HCT116 (cell line): ENCODE data around the gene PPP6R3. TPM values are rescaled to one million over a fixed set of nuclear protein-coding genes. Genes with fewer than 3 reads are reported as not detected.

Experiments used
- ATAC-seq: fragments of 200-7000 bp; cut with Tn5 transposase; 2 replicates; pipeline ENCODE4 v1.9.1; 2020; ENCODE audit warnings: mild to moderate bottlenecking, moderate library complexity
- BruUV-seq: library from RNA; stranded (reverse); fragments of 400-500 nt; replicated peaks from 2 replicates; lab custom pipeline; 2021; lab: Mats Ljungman, UMichigan
- CTCF ChIA-PET: fragments of 300-600 bp; sonication (Branson Sonifier 250); formaldehyde crosslinking; loops from one replicate; lab custom pipeline; 2021; ENCODE audit warnings: antibody characterized with exemption; lab: Charles Lee
- POLR2A ChIA-PET: fragments of 300-600, 350-600 bp; sonication (Branson Sonifier 250); formaldehyde crosslinking; loops from one replicate; lab custom pipeline; 2021; ENCODE audit warnings: antibody characterized with exemption; lab: Charles Lee
- RAD21 ChIA-PET, 2 experiments: fragments of 300-600 bp; sonication (Branson Sonifier 250); formaldehyde crosslinking; loops; one replicate each; lab custom pipeline; 2023; ENCODE audit warnings: low total read pairs in 2 of 2; ENCODE audit not compliant: uncharacterized antibody in 2 of 2, unreplicated experiment in 2 of 2, low non-redundant PET in 1 of 2; lab: Charles Lee
- DNase-seq: peaks from one replicate; pipeline ENCODE4 v3.0.0-alpha.2; 2010; ENCODE audit warnings: low read depth, low spot score
- H2AFZ ChIP-seq: fragments of 200-600 bp; shearing (Covaris generic), sonication (generic); 2 replicates; pipeline ENCODE4 v1.6.1; 2017; ENCODE audit warnings: low read depth, mixed run types, mixed read lengths, antibody characterized with exemption, low read length; ENCODE audit not compliant: poor library complexity, severe bottlenecking
- H3K27ac ChIP-seq: 2 replicates; pipeline ENCODE4 v1.5.1; 2012; ENCODE audit warnings: low read depth, low read length
- H3K27me3 ChIP-seq: fragments of 200-600 bp; sonication (generic); 2 replicates; pipeline ENCODE4 v1.6.1; 2016; ENCODE audit warnings: mixed run types, low read length, mixed read lengths; ENCODE audit not compliant: insufficient read depth
- H3K36me3 ChIP-seq, 2 experiments: fragments of 200-500 bp in 1 of 2; fragments of 200-600 bp in 1 of 2; sonication (Bioruptor generic) in 1 of 2; sonication (generic) in 1 of 2; 2 replicates each; pipeline versions ENCODE4 v1.5.1 to v1.6.1; 2014 to 2016; ENCODE audit warnings: low read length in 2 of 2, inconsistent platforms in 1 of 2, mixed read lengths in 1 of 2, mixed run types in 1 of 2; ENCODE audit not compliant: insufficient read depth in 2 of 2, control insufficient read depth in 1 of 2
- H3K4me1 ChIP-seq, 2 experiments: fragments of 200-600 bp in 1 of 2; sonication (generic) in 1 of 2; 2 replicates each; pipeline versions ENCODE4 v1.5.1 to v1.6.1; 2012 to 2017; ENCODE audit warnings: low read length in 2 of 2, inconsistent platforms in 1 of 2, mild to moderate bottlenecking in 1 of 2, mixed read lengths in 1 of 2, mixed run types in 1 of 2, moderate library complexity in 1 of 2; ENCODE audit not compliant: insufficient read depth in 2 of 2, control insufficient read depth in 1 of 2
- H3K4me2 ChIP-seq: fragments of 200-600 bp; sonication (generic); 2 replicates; pipeline ENCODE4 v1.6.1; 2017; ENCODE audit warnings: mixed run types, low read length, mixed read lengths
- H3K4me3 ChIP-seq, 2 experiments: fragments of 200-600 bp in 1 of 2; sonication (generic) in 1 of 2; replicated peaks in 1 of 2; 2 replicates each; pipeline ENCODE4 v1.5.1; 2011 to 2016; ENCODE audit warnings: low read length in 2 of 2, control low read depth in 1 of 2, low read depth in 1 of 2, mild to moderate bottlenecking in 1 of 2, mixed read lengths in 1 of 2, mixed run types in 1 of 2
- H3K79me2 ChIP-seq: fragments of 200-600 bp; sonication (generic); 2 replicates; pipeline ENCODE4 v1.6.1; 2017; ENCODE audit warnings: mild to moderate bottlenecking, mixed run types, low read length, moderate library complexity, mixed read lengths; ENCODE audit not compliant: insufficient read depth
- H3K9ac ChIP-seq: fragments of 200-600 bp; sonication (generic); 2 replicates; pipeline ENCODE4 v1.6.1; 2016; ENCODE audit warnings: low read length, mixed read lengths
- H3K9me2 ChIP-seq: fragments of 200-600 bp; sonication (generic), shearing (Covaris generic); 2 replicates; pipeline ENCODE4 v1.6.1; 2017; ENCODE audit warnings: mixed run types, mild to moderate bottlenecking, moderate library complexity; ENCODE audit not compliant: insufficient read depth
- H3K9me3 ChIP-seq, 2 experiments: fragments of 200-500 bp in 1 of 2; fragments of 200-600 bp in 1 of 2; sonication (Bioruptor generic) in 1 of 2; sonication (generic) in 1 of 2; 2 replicates each; pipeline ENCODE4 v1.6.1; 2014 to 2017; ENCODE audit warnings: low read length in 2 of 2, mixed read lengths in 2 of 2, inconsistent platforms in 1 of 2, low read depth in 1 of 2, mild to moderate bottlenecking in 1 of 2, mixed run types in 1 of 2, moderate library complexity in 1 of 2; ENCODE audit not compliant: control insufficient read depth in 1 of 2, insufficient read depth in 1 of 2
- H4K20me1 ChIP-seq: fragments of 200-600 bp; sonication (generic), shearing (Covaris generic); 2 replicates; pipeline ENCODE4 v1.6.1; 2017; ENCODE audit warnings: mixed run types, mild to moderate bottlenecking, moderate library complexity; ENCODE audit not compliant: insufficient read depth
- CBX3 ChIP-seq: IDR thresholded peaks from 2 replicates; pipeline ENCODE4 v1.6.1; 2012; ENCODE audit warnings: low read depth
- EZH2 ChIP-seq: fragments of 200-600 bp; sonication (generic); IDR thresholded peaks from 2 replicates; pipeline ENCODE4 v1.6.1; 2017; ENCODE audit warnings: antibody characterized with exemption, mixed run types
- FOSL1 ChIP-seq: IDR thresholded peaks from 2 replicates; pipeline ENCODE4 v1.6.1; 2012; ENCODE audit warnings: low read depth
- JUND ChIP-seq: IDR thresholded peaks from 2 replicates; pipeline ENCODE4 v1.6.1; 2012
- POLR2AphosphoS5 ChIP-seq: IDR thresholded peaks from 2 replicates; pipeline ENCODE4 v1.6.1; 2011; ENCODE audit warnings: mild to moderate bottlenecking, low read depth, low read length, moderate library complexity
- RAD21 ChIP-seq: IDR thresholded peaks from 2 replicates; pipeline ENCODE4 v1.6.1; 2012; ENCODE audit warnings: low read depth, mild to moderate bottlenecking
- SRF ChIP-seq: IDR thresholded peaks from 2 replicates; pipeline ENCODE4 v1.6.1; 2012; ENCODE audit warnings: low read depth
- YY1 ChIP-seq: IDR thresholded peaks from 2 replicates; pipeline ENCODE4 v1.6.1; 2011; ENCODE audit warnings: low read length, low read depth, moderate library complexity, mild to moderate bottlenecking; ENCODE audit not compliant: insufficient replicate concordance; ENCODE audit errors: extremely low read depth
- ZNF274 ChIP-seq: fragments of 200-500 bp; sonication (Bioruptor generic); IDR thresholded peaks from 2 replicates; pipeline ENCODE4 v1.6.1; 2014; ENCODE audit warnings: mild to moderate bottlenecking, low read depth, low read length, inconsistent platforms
- intact Hi-C: fragments of 100-400 bp; cut with micrococcal nuclease; formaldehyde crosslinking; loops from 2 replicates; pipeline ENCODE4 v1.10.0; 2022
- total RNA-seq: library from RNA; stranded (reverse); gene quantifications from one replicate; pipeline ENCODE4 v1.2.1, GENCODE V29; 2021; ENCODE audit not compliant: unreplicated experiment
- TF ChIP-seq, protein P1 (sequence below): IDR thresholded peaks from 2 replicates; pipeline ENCODE4 v1.6.1; 2011; ENCODE audit warnings: mild to moderate bottlenecking, low read length, moderate library complexity; ENCODE audit not compliant: insufficient replicate concordance; ENCODE audit errors: extremely low read depth
- TF ChIP-seq, protein P2 (sequence below): IDR thresholded peaks from 2 replicates; pipeline ENCODE4 v1.6.1; 2012; ENCODE audit warnings: low read depth

PPP6R3 gene
- total RNA-seq, 1 experiment from 2014 or later, result 113 TPM

GRCh38 chr11:68533945-68534344, 73.4 kb downstream of the PPP6R3 start:
- ATAC-seq, result no peak

More at GRCh38 chr11:68533945-68534344, 73.4 kb downstream of the PPP6R3 start:
- DNase-seq, result no peak
- Histone ChIP-seq H3K9me2 (no peaks in the 10 kb centered on the region), H4K20me1 (peaks cover 31% of the 10 kb centered on the region; the same call in 1 of the 2 replicates), H3K4me2 (no peak overlapping the region), H3K9ac (no peak overlapping the region), H3K36me3 (peaks cover 5 to 16% of the 10 kb centered on the region in 2 experiments; a peak in 3 of 4 replicates), H3K9me3 (no peaks in the 10 kb centered on the region), H3K27ac (no peak overlapping the region), H3K79me2 (peaks cover 99% of the 10 kb centered on the region), H3K27me3 (no peaks in the 10 kb centered on the region), H2AFZ (no peak overlapping the region), H3K4me3 (no peak overlapping the region), H3K4me1 (no peaks in the 10 kb centered on the region)
- CTCF ChIA-PET, result no interaction called here
- POLR2A ChIA-PET, result no interaction called here
- no TSS peak for BruUV-seq
- TF ChIP-seq, protein P1, sequence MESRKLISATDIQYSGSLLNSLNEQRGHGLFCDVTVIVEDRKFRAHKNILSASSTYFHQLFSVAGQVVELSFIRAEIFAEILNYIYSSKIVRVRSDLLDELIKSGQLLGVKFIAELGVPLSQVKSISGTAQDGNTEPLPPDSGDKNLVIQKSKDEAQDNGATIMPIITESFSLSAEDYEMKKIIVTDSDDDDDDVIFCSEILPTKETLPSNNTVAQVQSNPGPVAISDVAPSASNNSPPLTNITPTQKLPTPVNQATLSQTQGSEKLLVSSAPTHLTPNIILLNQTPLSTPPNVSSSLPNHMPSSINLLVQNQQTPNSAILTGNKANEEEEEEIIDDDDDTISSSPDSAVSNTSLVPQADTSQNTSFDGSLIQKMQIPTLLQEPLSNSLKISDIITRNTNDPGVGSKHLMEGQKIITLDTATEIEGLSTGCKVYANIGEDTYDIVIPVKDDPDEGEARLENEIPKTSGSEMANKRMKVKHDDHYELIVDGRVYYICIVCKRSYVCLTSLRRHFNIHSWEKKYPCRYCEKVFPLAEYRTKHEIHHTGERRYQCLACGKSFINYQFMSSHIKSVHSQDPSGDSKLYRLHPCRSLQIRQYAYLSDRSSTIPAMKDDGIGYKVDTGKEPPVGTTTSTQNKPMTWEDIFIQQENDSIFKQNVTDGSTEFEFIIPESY, result no peak
- TF ChIP-seq RAD21 (no peak), EZH2 (no peak), FOSL1 (no peak), POLR2AphosphoS5 (no peak), YY1 (no peak), SRF (no peak), ZNF274 (no peak), JUND (no peak), CBX3 (no peak)
- TF ChIP-seq, protein P2, sequence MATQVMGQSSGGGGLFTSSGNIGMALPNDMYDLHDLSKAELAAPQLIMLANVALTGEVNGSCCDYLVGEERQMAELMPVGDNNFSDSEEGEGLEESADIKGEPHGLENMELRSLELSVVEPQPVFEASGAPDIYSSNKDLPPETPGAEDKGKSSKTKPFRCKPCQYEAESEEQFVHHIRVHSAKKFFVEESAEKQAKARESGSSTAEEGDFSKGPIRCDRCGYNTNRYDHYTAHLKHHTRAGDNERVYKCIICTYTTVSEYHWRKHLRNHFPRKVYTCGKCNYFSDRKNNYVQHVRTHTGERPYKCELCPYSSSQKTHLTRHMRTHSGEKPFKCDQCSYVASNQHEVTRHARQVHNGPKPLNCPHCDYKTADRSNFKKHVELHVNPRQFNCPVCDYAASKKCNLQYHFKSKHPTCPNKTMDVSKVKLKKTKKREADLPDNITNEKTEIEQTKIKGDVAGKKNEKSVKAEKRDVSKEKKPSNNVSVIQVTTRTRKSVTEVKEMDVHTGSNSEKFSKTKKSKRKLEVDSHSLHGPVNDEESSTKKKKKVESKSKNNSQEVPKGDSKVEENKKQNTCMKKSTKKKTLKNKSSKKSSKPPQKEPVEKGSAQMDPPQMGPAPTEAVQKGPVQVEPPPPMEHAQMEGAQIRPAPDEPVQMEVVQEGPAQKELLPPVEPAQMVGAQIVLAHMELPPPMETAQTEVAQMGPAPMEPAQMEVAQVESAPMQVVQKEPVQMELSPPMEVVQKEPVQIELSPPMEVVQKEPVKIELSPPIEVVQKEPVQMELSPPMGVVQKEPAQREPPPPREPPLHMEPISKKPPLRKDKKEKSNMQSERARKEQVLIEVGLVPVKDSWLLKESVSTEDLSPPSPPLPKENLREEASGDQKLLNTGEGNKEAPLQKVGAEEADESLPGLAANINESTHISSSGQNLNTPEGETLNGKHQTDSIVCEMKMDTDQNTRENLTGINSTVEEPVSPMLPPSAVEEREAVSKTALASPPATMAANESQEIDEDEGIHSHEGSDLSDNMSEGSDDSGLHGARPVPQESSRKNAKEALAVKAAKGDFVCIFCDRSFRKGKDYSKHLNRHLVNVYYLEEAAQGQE, result no peak
- RAD21 ChIA-PET, result no interaction called here
- intact Hi-C loops, result no loop called here
